AG08396 (cell line): ENCODE measurements around the gene RTL5.
A peak's percentile ranks its signal among the peaks of the same experiment; 100 is the strongest.
"Not testable (repeated sequence)": the region's sequence is repeated elsewhere in the genome, so short reads cannot be mapped to it uniquely, and the experiment has no call there.

Experiments used
- DNase-seq: peaks from one replicate; pipeline ENCODE4 v3.0.0; 2012; ENCODE audit warnings: low spot score, mixed read lengths

The RTL5 gene

DNA sequence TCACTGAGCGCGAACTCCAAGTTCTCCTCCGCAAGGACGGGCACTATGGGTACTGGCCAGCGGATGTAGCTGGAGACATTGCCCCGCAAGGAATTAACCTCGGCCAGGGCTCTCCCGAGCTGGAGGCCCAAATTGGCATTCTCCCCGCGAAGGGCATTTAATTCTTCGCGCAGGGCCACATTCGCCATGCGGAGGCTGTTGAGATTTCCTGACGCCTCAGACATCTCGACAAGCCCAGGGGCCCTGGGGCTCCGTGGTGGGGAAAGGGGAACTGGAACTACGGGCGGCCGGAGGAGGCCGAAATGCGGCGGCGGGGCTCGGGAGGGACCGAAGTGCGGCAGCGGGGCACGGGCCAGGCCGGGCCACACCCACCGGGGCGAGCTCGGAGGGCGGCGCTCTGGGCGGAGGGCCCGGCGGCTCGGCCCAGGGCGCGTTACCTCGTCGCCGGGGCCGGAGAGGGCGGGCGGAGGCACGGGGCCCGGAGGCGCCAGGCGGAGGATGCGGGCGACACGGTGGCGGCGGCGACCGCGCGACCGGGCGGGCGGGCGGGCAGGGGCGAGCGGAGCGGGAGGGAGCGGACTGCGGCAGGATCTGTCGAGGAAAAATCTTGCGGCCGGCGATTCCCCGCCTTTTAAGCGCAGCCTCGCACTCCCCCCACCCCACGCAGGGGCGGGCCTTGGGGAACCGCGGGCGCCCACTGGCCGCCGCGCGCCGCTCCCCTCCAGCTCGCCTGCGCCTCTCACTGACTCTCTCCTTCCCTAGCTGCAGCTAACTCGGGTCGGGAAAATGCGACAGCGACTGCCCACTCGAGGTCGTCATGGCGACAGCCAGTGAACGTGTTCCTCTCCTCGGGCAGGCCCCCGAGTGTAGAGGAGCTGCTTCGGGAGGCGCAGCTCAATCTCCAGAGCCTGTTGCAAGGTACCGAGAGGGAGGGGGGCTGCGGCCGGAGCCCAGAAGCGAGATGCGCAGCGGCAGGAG, at the start of gene RTL5:
Gene RTL5 (minus strand): TSS at position 599 of the 978 bp plus-strand sequence.
- DNase-seq: peak; percentile 87

DNA sequence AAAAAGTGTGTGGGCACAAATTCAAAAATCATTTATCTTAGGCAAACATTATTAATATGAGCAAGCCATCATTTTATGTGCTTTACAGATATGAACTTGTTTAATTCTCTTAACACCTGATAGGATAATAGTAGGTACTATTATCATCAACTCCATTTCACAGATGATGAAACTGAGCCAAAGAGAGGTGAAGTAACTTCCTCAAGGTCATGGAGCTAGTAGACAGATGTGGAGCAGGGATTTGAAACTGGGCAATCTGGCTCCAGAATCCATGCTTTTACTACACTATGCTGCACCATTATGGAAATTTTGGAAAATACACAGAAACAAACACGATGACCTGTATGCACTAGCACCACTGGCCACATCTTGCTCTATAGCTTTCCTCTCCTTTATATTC, 48.8 kb upstream of the RTL5 start:
- no peak for DNase-seq

DNA sequence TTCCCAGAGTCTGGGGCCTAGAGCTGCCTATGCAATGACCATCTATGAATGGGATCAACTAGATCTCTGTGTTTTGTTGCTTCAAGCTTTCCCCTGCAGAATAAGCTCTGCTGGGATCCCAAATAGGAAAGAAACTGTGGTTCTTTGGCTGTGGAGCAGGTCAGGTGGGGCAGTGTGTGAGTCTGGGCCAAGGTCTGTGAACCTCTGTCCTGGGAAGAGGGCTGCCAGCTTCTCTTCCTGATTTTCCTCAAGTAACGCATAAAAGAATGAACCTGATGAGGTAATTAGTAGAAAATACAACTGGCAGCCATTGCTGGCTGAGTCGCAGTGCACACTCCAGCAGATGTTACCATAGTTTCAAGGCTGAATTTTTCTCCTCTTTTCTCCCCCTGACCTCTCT, 45.3 kb upstream of the RTL5 start:
- DNase-seq: no peak

DNA sequence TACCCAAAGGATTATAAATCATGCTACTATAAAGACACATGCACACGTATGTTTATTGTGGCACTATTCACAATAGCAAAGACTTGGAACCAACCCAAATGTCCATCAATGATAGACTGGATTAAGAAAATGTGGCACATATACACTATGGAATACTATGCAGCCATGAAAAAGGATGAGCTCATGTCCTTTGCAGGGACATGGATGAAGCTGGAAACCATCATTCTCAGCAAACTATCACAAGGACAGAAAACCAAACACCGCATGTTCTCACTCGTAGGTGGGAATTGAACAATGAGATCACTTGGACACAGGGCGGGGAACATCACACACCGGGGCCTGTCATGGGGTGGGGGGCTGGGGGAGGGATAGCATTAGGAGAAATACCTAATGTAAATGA, 44.6 kb upstream of the RTL5 start:
- DNase-seq: not testable (repeated sequence)

DNA sequence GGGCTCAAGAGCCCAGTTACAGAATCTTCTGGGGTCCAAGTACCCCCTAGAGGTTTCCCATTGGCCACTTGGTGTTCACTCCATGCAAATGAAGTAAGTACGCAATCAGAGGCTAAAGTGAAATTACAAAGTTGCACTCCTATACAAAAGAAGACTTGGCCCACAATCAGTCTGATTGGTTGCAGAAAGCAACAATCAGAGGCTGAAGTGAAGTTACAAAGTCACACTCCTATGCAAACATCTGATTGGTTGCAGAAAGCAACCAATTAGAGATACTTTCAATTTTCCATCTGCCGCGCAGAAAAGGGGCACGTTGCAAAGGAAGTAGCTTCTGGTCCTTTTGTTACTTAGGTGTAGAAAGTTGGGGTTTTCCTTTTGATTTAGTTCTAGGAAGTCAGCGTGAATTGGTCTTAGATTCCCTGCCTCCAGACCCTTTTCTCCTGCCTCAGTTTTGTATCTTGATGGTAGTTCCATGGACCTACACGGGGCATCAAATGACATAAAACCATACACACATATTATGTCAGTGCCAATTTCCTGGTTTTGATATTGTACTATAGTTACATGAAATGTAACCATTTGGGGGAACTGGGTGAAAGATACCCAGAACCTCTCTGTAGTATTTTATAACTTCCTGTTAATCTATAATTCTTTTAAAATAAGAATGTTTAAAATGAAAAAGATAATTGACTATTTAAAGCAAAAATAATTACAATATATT, 37.5 kb upstream of the RTL5 start:
- no peak for DNase-seq

GRCh38 chrX:72165551-72165950, 33.8 kb upstream of the RTL5 start:
- no peak for DNase-seq

DNA sequence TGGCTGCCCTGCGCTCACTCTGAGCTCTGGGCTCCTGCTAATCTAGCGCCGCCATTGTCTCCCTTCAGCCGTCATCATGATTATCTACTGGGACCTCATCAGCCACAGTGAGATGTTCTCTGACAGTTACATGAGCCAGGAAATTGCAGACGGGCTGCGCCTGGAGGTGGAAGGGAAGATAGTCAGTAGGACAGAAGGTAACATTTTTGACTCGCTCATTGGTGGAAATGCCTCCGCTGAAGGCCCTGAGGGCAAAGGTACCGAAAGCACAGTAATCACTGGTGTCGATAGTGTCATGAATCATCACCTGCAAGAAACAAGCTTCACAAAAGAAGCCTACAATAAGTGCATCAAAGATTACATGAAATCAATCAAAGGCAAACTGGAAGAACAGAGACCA, 28.1 kb upstream of the RTL5 start:
- DNase-seq: no peak

DNA sequence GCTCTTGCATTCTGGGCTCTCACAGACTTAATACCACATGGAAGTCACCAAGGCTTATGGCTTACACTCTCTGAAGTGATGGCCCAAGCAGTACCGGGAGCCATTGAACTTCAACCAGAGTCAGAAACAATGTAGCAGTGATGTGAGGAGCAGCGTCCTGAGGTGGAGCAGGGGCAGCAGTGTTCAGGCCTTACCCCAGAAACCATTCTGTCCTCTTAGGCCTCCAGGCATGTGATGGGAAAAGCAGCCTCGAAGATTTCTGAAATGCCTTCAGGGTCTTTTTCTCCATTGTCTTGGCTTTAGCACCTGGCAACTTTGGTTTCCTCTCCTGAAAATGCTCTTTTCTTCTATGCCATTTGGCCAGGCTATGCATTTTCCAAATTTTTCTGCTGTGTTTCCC, 27.1 kb upstream of the RTL5 start:
- DNase-seq: no peak

DNA sequence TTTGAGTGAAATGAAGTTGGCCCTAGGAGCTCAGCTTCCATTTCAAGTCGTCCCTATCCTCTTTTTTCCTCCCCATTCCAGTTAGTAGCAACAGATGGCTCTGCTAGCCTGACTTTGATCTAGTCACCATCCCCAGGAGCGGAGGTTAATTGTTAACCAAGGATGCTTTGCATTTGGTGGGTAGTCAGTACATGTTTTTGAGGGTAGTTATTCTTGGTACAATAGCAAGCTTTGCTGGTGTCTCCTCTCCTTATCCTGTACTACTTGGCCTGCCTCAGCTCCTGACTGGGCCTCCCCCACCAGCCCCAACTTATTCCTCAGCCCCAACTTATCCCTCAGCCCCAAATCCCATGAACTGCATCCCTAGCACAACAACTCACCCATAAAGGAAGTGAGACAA, 14.8 kb upstream of the RTL5 start:
- no peak for DNase-seq

- no peak for DNase-seq
Observed at GRCh38 chrX:72145181-72145580, 13.5 kb upstream of the RTL5 start.

GRCh38 chrX:72143609-72143907, 11.8 kb upstream of the RTL5 start:
- no peak for DNase-seq

DNA sequence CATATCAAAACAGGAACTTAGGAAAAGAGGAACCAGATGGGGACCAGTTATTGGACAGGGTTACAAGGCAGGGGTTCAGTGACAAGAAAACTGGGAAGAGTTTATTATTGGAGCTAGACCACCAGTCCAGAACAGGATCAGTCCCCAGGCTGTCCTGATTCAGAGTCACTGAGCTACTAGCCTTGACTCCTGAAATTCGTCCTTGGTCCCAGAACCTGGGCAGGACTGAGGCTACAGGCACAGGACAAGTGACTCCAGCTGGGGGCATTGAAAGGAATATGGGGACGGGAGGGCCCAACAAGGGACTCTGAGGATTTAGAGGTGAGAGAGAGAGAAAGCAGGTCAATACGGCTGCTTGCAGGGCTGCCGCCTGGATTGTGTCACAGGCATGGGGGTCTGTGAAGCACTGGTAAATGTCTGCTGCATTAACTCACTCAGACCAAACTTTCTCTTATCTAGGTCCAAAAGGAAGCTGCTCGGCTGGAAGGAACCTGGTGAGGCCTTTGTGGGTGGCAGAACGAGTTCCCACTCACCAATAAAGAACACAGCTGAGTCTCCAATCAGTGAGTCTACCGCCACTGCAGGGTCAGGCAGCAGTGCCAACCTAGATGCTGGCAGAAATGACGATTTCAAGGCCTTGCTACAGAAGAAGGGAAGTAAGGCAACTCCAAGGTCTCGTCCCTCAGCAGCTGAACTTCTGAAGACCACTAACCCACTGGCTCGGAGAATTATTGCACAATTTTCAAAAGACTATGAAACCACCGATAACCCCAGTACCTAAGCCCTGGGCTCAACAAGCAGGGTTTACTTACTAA, 11.3 kb upstream of the RTL5 start:
- no peak for DNase-seq

GRCh38 chrX:72142094-72142793, 10.5 kb upstream of the RTL5 start:
- DNase-seq: no peak

GRCh38 chrX:72141372-72142004, 9.8 kb upstream of the RTL5 start:
- no peak for DNase-seq

GRCh38 chrX:72139538-72139937, 7.8 kb upstream of the RTL5 start:
- DNase-seq: no peak

GRCh38 chrX:72137846-72138495, 6.3 kb upstream of the RTL5 start:
- no peak for DNase-seq

- DNase-seq: no peak
Observed at GRCh38 chrX:72133851-72134546, 2.3 kb upstream of the RTL5 start.

GRCh38 chrX:72132456-72132855, 741 bp upstream of the RTL5 start:
- DNase-seq: no peak

GRCh38 chrX:72130762-72131250, 909 bp downstream of the RTL5 start:
- no peak for DNase-seq

- DNase-seq: no peak
Observed at GRCh38 chrX:72130156-72130761, 1.5 kb downstream of the RTL5 start.
